ENCODE results near the gene XPR1. TPM values are rescaled to one million over a fixed set of nuclear protein-coding genes. Genes with fewer than 3 reads are reported as not detected.
A peak's percentile ranks its signal among the peaks of the same experiment; 100 is the strongest.

The XPR1 gene
- total RNA-seq, 1 donor from 2014 or later = 18.6 TPM

DNA sequence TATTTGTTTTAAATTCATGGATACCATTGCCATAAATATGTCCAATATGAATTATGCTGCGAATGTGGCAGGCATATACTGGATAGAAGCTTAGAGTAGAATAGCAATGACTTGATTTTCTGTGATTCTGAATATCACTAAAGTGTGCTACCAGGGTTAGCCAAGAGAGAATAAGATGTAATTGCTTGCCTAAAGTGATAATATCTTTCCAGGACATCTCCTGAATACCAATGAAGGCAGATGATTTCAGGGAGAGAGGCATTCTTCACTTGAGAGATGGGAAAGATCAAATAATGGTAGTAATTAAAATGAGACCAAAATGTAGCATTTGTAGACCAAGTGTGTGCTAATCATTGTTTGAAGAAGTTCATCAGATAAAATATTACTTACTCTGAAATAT lies 227.5 kb downstream of the XPR1 start:
- DNase-seq (ENCODE audit: low read depth) = no peak
- no peak for TF ChIP-seq CTCF (conservative IDR thresholded peaks at IDR 0.05; ENCODE audit: low read depth, low read length)
- no peak overlapping the region for H3K4me3 ChIP-seq (ENCODE audit: low read depth, low read length)

GRCh38 chr1:180860535-180860934 lies 228.7 kb downstream of the XPR1 start:
- no peak overlapping the region for H3K4me3 ChIP-seq (ENCODE audit: low read depth, low read length)
- no peak for TF ChIP-seq CTCF (conservative IDR thresholded peaks at IDR 0.05; ENCODE audit: low read depth, low read length)
- DNase-seq (ENCODE audit: low read depth) = no peak

- TF ChIP-seq CTCF (conservative IDR thresholded peaks at IDR 0.05; ENCODE audit: low read depth, low read length) = no peak
- DNase-seq (ENCODE audit: low read depth) = no peak
- no peak overlapping the region for H3K4me3 ChIP-seq (ENCODE audit: low read depth, low read length)
Measured at GRCh38 chr1:180862305-180862704, 230.5 kb downstream of the XPR1 start.

- no peak for DNase-seq (ENCODE audit: low read depth)
- no peak overlapping the region for H3K4me3 ChIP-seq (ENCODE audit: low read depth, low read length)
- peak; percentile 70 for TF ChIP-seq CTCF (conservative IDR thresholded peaks at IDR 0.05; ENCODE audit: low read depth, low read length)
Measured at GRCh38 chr1:180863158-180863775, 231.4 kb downstream of the XPR1 start.

DNA sequence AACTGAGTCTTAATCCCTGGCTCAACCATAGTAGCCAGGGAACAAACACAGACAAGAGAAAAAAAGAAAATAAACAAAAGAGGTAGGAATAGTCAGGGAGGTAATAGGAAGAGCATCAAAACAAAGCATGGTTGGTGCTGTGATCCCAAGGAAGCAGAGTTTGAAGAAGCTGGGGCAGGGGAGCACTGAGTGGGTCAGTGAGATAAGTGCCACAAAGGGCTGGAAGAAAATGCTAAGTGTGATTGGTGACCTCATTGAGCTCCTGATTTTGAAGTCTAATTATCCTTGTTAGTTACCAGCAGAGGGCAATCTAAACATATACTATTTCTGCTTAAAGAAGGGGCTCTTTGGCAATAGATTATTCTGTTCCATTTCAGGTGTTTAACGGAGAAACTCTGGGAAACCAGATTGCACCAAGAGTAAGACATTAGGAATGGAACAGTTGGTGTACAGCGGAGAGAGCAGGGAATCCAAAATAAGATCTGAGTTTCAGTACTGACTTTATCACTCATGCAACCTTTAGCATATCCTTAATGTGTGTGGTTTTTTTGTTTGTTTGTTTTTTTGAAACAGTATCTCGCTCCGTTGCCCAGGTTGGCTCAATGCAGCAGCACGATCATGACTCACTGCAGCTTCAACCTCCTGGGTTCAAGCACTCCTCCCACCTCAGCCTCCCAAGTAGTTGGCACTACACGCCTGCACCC lies 250.1 kb downstream of the XPR1 start:
- TF ChIP-seq CTCF (conservative IDR thresholded peaks at IDR 0.05; ENCODE audit: low read depth, low read length) = peak; percentile 58
- DNase-seq (ENCODE audit: low read depth) = no peak
- no peak overlapping the region for H3K4me3 ChIP-seq (ENCODE audit: low read depth, low read length)

DNA sequence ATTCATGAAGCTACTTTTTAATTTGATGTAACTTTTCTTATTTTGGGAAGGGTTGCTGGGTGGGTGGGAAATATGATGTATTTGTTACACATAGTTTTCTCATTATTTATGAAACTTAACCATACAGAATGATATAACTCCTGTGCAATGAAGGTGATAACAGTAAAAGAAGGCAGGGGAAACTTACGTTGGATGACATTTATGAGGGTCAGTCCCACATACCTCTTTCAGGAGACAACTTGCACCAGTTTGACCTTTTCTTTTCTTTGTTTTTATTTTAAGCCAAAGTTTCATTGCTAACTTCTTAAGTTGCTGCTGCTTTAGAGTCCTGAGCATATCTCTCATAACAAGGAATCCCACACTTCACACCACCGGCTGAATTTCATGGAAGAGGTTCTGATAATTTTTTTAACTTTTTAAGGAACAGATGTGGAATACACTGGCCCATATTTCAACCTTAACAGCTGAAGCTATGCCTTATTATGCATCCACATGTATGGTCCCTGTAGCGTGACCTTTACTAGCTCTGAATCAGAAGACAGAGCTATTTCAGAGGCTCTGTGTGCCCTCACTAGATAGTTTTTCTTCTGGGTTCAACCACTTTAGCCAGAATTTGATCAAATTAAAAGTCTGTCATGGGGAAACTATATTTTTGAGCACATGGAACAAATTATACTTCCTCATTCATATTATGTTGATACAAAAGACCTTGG lies 252.9 kb downstream of the XPR1 start:
- H3K4me3 ChIP-seq (ENCODE audit: low read depth, low read length) = no peak overlapping the region
- no peak for DNase-seq (ENCODE audit: low read depth)
- TF ChIP-seq CTCF (conservative IDR thresholded peaks at IDR 0.05; ENCODE audit: low read depth, low read length) = no peak
